Measurements from ENCODE around the gene TTLL10.
A peak's percentile ranks its signal among the peaks of the same experiment; 100 is the strongest.

TTLL10 gene

GRCh38 chr1:1128454-1129139, 45.1 kb upstream of the TTLL10 start:
- no peak for TF ChIP-seq CTCF (IDR thresholded peaks at IDR 0.05; ENCODE audit: low read depth, low read length)
- no peak for DNase-seq (ENCODE audit: low read depth, low spot score)
- in situ Hi-C loops (cut with HindIII; ENCODE audit: low sequenced_read_pairs) = no loop called here
- H3K4me3 ChIP-seq (ENCODE audit: low read depth, low read length) = no peak overlapping the region

DNA sequence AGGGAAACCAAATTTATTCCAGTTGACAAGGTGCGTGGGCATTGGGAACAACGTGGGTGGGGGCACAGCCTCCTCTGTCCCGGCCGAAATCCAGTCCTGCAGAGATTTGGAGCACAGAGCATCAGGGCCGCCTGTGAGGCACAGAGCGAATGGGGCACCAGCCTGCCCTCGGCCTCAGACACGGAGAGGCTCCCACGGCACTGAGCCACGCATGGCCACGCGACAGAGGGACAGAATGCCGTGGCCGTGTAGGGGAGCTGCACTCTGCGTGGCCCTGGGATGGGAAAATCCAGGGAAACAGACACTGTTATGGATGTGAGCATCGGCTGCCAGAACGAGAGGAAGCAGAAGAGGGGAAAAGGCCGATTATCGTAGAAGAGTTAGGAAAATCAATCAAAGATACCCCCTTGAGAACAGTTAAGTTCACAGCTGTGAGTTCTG, 44.3 kb upstream of the TTLL10 start:
- no peak for TF ChIP-seq CTCF (IDR thresholded peaks at IDR 0.05; ENCODE audit: low read depth, low read length)
- DNase-seq (ENCODE audit: low read depth, low spot score) = no peak
- in situ Hi-C loops (cut with HindIII; ENCODE audit: low sequenced_read_pairs) = no loop called here
- H3K4me3 ChIP-seq (ENCODE audit: low read depth, low read length) = no peak overlapping the region

DNA sequence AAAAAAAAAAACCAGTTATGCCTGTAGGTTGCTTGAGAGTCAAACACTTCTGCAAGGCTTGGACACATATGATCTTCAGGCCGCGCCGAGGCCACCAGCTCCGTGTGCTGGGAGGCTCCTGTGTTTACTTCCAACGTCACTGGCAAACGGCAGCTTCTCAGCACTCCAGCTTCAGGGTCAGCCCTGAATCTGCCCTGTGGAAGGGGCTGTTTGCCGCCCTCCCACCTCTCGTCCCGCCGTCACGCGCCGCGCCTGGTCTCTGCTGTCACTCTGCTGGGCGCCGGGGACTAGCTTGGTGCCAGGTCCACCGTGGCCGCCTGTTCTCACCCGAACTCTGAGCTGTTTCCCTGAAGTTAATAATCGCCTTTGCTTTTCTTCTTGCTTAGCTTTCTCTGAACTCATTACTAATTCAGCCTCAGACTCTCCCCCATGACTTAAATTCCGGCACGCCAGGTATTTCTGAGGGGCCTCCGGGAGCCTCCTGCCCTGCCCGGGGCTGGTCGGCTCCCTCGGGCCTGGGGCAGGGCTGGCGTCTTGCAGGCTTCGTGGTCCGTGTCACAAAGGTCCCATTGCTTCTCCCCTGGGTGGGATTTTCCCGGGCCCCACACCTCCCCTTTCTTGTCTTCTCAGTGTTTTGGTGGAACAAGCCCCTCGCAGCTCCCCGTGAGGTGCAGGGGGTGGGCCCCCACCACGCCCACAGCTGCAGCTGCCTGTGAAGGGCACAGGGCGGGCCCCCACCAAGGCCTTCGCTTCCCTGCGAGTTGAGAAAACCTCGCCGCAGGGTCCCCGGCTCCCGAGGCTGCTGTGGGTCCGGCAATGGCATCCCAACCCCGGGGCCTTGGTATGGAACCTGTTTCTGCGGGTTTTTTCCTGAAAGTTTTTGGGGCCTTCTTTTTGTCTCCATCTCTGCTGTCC, 43.2 kb upstream of the TTLL10 start:
- in situ Hi-C loops (cut with HindIII; ENCODE audit: low sequenced_read_pairs) = no loop called here
- no peak for TF ChIP-seq CTCF (IDR thresholded peaks at IDR 0.05; ENCODE audit: low read depth, low read length)
- H3K4me3 ChIP-seq (ENCODE audit: low read depth, low read length) = no peak overlapping the region
- no peak for DNase-seq (ENCODE audit: low read depth, low spot score)

DNA sequence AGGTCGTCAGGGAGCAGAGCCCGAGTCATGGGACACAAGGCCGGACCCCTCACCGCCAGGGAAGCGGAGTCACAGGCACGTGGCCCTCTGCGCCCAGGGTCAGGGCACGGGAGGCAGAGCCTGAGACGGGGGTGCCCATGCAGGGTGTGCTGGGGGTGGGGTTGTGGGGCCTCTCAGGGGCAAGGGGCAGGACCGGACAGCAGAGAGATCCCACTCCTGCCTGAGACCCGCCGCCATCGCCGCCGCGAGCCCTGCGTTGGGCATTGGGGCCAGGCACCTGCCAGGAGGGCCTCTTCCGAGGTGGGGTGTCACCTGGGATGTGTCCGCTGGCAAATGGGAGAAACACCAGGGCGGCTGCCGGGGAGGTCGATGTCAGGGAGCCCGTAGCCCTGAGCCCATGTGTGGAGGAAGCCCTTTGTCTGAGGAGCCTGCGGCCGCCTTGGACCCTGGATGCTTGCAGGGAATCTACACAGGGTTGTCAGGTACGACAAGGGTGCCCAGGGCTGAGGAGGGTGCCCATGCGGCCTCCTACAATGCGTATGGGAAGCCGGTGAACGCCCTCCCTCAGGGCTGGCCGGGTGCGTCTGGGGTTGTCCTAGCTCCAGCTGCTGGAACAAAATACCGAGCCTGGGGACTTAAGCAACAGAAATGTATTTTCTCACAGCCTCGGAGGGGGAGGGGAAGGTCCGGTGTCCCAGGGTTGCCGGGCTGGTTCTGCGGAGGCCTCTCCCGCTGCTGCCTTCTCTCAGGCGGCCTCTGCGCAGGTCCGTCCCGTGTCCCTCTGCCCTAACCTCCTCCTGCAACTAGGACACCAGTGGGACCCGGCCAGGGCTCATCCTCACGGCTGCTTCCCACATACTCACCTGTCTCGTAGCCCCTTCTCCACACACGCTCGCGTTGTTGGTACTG, 41.4 kb upstream of the TTLL10 start:
- in situ Hi-C loops (cut with HindIII; ENCODE audit: low sequenced_read_pairs) = no loop called here
- no peak for TF ChIP-seq CTCF (IDR thresholded peaks at IDR 0.05; ENCODE audit: low read depth, low read length)
- no peak overlapping the region for H3K4me3 ChIP-seq (ENCODE audit: low read depth, low read length)
- DNase-seq (ENCODE audit: low read depth, low spot score) = no peak

- no peak for TF ChIP-seq CTCF (IDR thresholded peaks at IDR 0.05; ENCODE audit: low read depth, low read length)
- H3K4me3 ChIP-seq (ENCODE audit: low read depth, low read length) = no peak overlapping the region
- peak; percentile 44 for DNase-seq (ENCODE audit: low read depth, low spot score)
- in situ Hi-C loops (cut with HindIII; ENCODE audit: low sequenced_read_pairs) = no loop called here
Observed at GRCh38 chr1:1132956-1133750, 40.5 kb upstream of the TTLL10 start.
